ENCODE results near the gene TMEM218. TPM values are rescaled to one million over a fixed set of nuclear protein-coding genes. Genes with fewer than 3 reads are reported as not detected.

Gene TMEM218
- total and polyA plus RNA-seq, 4 donors = 9.9 to 34.7 (median 24.4) TPM

GRCh38 chr11:125153837-125154236, 42.4 kb upstream of the TMEM218 start:
- Histone ChIP-seq H3K4me3 (ENCODE audit: low read length in 2 of 2) (no peak overlapping the region), H3K9me3 (ENCODE audit: control insufficient read depth, low read length) (no peaks in the 10 kb centered on the region), H3K27ac (ENCODE audit: low read depth in 1 of 2, low read length in 2 of 2) (no peak overlapping the region), H3K36me3 (ENCODE audit: control insufficient read depth in 1 of 2, insufficient read depth in 2 of 2, low read length in 1 of 2) (no peaks in the 10 kb centered on the region), H3K27me3 (ENCODE audit: control insufficient read depth in 1 of 2, insufficient read depth in 2 of 2, low read length in 1 of 2) (no peaks in the 10 kb centered on the region), H3K4me1 (ENCODE audit: control insufficient read depth in 1 of 2, insufficient read depth in 2 of 2, low read length in 2 of 2) (no peaks in the 10 kb centered on the region)
- DNase-seq (peak in 1 of 2 donors; percentile 9), ATAC-seq (ENCODE audit: low FRiP score) (no peak)
- WGBS, 2 donors = 88 to 90% methylated on average over 2 of the region's 2 CpGs
- intact Hi-C loops (cut with DNase I) = no loop called here

DNA sequence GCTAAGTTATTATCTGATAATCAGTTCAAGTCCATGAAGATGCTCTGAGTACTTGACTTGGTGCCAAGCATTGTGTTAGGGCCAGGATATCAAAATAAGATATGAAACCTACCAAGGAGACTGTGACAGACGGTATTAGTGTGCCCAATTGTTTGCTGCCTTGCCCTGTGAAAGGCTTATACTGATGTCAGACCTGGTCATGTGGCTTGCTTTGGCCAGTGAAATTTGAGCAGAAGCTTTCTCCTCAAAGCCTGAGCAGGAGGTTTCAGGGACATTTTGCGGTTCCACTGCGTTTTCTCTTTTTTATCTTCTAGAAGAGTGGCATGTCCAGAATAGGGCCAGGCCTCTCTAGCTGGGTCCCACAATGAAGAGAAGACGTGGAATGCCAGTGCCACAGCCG, 37.3 kb upstream of the TMEM218 start:
- 81 to 92% methylated on average over 5 of the region's 5 CpGs for WGBS, 2 donors
- H3K4me1 ChIP-seq (ENCODE audit: control insufficient read depth in 1 of 2, insufficient read depth in 2 of 2, low read length in 2 of 2) = no peaks in the 10 kb centered on the region
- ATAC-seq (ENCODE audit: low FRiP score) (no peak), DNase-seq (no peak)
- no peaks in the 10 kb centered on the region for H3K36me3 ChIP-seq (ENCODE audit: control insufficient read depth in 1 of 2, insufficient read depth in 2 of 2, low read length in 1 of 2)
- intact Hi-C loops (cut with DNase I) = loop anchor here in 1 of 2 donors (10.0 kb wide), 1 partner anchor 184 kb away; no protein-coding TSS in a partner anchor
- no peaks in the 10 kb centered on the region for H3K9me3 ChIP-seq (ENCODE audit: control insufficient read depth, low read length)
- H3K27ac ChIP-seq (ENCODE audit: low read depth in 1 of 2, low read length in 2 of 2) = no peak overlapping the region
- H3K27me3 ChIP-seq (ENCODE audit: control insufficient read depth in 1 of 2, insufficient read depth in 2 of 2, low read length in 1 of 2) = no peaks in the 10 kb centered on the region
- H3K4me3 ChIP-seq (ENCODE audit: low read length in 2 of 2) = no peak overlapping the region

GRCh38 chr11:125148011-125148410, 36.6 kb upstream of the TMEM218 start:
- Histone ChIP-seq H3K27me3 (ENCODE audit: control insufficient read depth in 1 of 2, insufficient read depth in 2 of 2, low read length in 1 of 2) (no peaks in the 10 kb centered on the region), H3K27ac (ENCODE audit: low read depth in 1 of 2, low read length in 2 of 2) (no peak overlapping the region), H3K9me3 (ENCODE audit: control insufficient read depth, low read length) (no peaks in the 10 kb centered on the region), H3K4me1 (ENCODE audit: control insufficient read depth in 1 of 2, insufficient read depth in 2 of 2, low read length in 2 of 2) (no peaks in the 10 kb centered on the region), H3K36me3 (ENCODE audit: control insufficient read depth in 1 of 2, insufficient read depth in 2 of 2, low read length in 1 of 2) (no peaks in the 10 kb centered on the region), H3K4me3 (ENCODE audit: low read length in 2 of 2) (no peak overlapping the region)
- ATAC-seq (ENCODE audit: low FRiP score) (no peak), DNase-seq (no peak)
- intact Hi-C loops (cut with DNase I) = loop anchor here in 1 of 2 donors (10.0 kb wide), 1 partner anchor 183 kb away; no protein-coding TSS in a partner anchor

- no peak for ATAC-seq (ENCODE audit: low FRiP score)
- Histone ChIP-seq H3K27me3 (ENCODE audit: control insufficient read depth in 1 of 2, insufficient read depth in 2 of 2, low read length in 1 of 2) (no peaks in the 10 kb centered on the region), H3K27ac (ENCODE audit: low read depth in 1 of 2, low read length in 2 of 2) (no peak overlapping the region), H3K36me3 (ENCODE audit: control insufficient read depth in 1 of 2, insufficient read depth in 2 of 2, low read length in 1 of 2) (no peaks in the 10 kb centered on the region), H3K9me3 (ENCODE audit: control insufficient read depth, low read length) (no peaks in the 10 kb centered on the region), H3K4me3 (ENCODE audit: low read length in 2 of 2) (no peak overlapping the region), H3K4me1 (ENCODE audit: control insufficient read depth in 1 of 2, insufficient read depth in 2 of 2, low read length in 2 of 2) (no peaks in the 10 kb centered on the region)
- WGBS, 2 donors = 43 to 48% methylated on average over 6 of the region's 6 CpGs
- peak in 1 of 2 donors; percentile 6 for DNase-seq
- intact Hi-C loops (cut with DNase I) = loop anchor here in 1 of 2 donors (10.0 kb wide), 1 partner anchor 182 kb away; no protein-coding TSS in a partner anchor
Measured at GRCh38 chr11:125147280-125147679, 35.9 kb upstream of the TMEM218 start.

DNA sequence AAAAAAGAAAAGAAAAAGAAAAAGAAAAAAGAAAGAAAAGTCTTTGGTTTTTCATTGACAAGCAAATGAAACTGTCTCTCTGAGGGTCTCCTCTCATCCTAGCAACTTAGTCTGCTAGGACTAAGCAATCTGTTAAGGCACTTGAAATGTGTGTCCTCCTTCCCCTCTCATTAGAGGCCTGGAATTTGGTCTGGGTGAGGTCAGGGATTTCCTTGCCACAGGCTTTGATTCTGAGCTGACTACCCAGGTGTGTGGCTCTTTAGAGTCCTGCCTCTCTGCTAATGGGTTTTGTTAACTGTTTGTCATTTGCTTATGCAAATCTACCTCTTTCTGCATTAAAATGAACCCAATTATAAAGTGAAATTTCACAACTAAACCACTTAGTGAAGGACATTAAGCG, 34.8 kb upstream of the TMEM218 start:
- no peak overlapping the region for H3K4me3 ChIP-seq (ENCODE audit: low read length in 2 of 2)
- no peaks in the 10 kb centered on the region for H3K9me3 ChIP-seq (ENCODE audit: control insufficient read depth, low read length)
- H3K4me1 ChIP-seq (ENCODE audit: control insufficient read depth in 1 of 2, insufficient read depth in 2 of 2, low read length in 2 of 2) = no peaks in the 10 kb centered on the region
- H3K36me3 ChIP-seq (ENCODE audit: control insufficient read depth in 1 of 2, insufficient read depth in 2 of 2, low read length in 1 of 2) = no peaks in the 10 kb centered on the region
- ATAC-seq (ENCODE audit: low FRiP score) = no peak
- H3K27ac ChIP-seq (ENCODE audit: low read depth in 1 of 2, low read length in 2 of 2) = no peak overlapping the region
- DNase-seq = no peak
- H3K27me3 ChIP-seq (ENCODE audit: control insufficient read depth in 1 of 2, insufficient read depth in 2 of 2, low read length in 1 of 2) = no peaks in the 10 kb centered on the region
- intact Hi-C loops (cut with DNase I) = loop anchor here in 1 of 2 donors (10.0 kb wide), 1 partner anchor 181 kb away; no protein-coding TSS in a partner anchor
- 96 to 98% methylated on average over 1 of the region's 1 CpG for WGBS, 2 donors

DNA sequence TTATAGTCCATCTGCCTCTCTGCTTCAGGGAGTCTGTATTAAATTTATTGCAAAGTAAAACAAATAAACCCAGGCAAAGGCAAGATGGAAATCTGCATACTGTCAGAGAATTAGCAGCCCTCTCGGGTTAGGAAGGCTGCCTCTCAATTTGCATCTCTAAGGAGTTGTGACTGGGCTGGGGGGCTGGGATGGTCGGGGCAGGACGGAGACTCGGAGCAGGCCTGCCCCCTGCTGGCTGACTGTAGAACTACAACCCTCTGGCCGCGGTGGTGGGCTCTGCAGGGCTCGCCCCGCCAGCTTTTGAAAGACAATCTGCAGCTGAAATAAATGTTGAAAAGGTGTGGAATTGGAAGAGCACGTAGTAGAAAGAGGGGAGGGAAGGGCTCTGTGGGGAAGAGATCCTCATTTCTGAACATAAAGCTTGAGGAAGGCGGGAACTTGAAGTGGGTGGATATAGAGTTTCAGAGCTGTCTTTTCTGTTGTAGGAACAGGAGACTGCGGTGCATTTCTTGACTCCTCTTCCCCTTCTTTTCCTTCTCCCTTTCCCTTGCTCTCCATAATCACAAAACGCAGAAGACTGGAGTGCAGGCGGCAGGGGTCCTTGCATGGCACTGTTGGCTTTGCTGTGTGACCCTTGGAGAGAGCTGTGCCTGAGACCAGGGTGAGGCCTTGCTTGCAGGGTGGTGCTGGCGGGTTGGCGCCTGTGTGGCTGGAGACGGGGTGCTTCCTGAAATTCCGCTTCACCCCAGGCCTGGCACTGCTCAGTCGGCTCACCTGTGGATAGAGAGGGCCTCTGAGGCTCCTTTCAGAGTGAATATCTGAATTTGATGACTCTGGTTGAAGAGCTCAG, 30.5 kb upstream of the TMEM218 start:
- DNase-seq = peak; percentile 57 to 88
- Histone ChIP-seq H3K9me3 (ENCODE audit: control insufficient read depth, low read length) (no peaks in the 10 kb centered on the region), H3K36me3 (ENCODE audit: control insufficient read depth in 1 of 2, insufficient read depth in 2 of 2, low read length in 1 of 2) (no peaks in the 10 kb centered on the region), H3K4me1 (ENCODE audit: control insufficient read depth in 1 of 2, insufficient read depth in 2 of 2, low read length in 2 of 2) (no peaks in the 10 kb centered on the region), H3K27ac (ENCODE audit: low read depth in 1 of 2, low read length in 2 of 2) (no peak overlapping the region), H3K4me3 (ENCODE audit: low read length in 2 of 2) (no peak overlapping the region), H3K27me3 (ENCODE audit: control insufficient read depth in 1 of 2, insufficient read depth in 2 of 2, low read length in 1 of 2) (no peaks in the 10 kb centered on the region)
- WGBS, 2 donors = 46 to 48% methylated on average over 18 of the region's 18 CpGs
- intact Hi-C loops (cut with DNase I) = loop anchor here (5.0 to 10.0 kb wide), 2 partner anchors 177 to 185 kb away; no protein-coding TSS in a partner anchor
- peak; percentile 82 for ATAC-seq (ENCODE audit: low FRiP score)

DNA sequence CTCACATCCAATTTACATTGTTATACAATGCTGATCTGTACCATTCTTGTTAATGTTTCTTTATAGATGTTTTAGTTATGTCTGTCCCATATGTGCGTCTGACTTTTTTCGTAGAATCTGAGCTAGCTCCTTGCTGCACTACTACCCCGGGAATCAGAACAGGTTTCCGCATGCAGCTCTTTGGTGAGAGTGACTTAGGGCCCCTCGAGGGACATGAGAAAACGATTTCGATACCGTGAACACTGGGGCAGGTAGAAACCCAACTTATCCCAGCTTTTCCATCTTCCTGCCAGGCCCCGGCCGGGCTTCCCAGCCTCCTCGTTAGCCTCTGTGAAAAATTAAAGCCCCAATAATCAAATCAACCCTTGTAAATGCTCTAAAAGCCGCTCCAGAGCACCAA, 29.8 kb upstream of the TMEM218 start:
- Histone ChIP-seq H3K27me3 (ENCODE audit: control insufficient read depth in 1 of 2, insufficient read depth in 2 of 2, low read length in 1 of 2) (no peaks in the 10 kb centered on the region), H3K36me3 (ENCODE audit: control insufficient read depth in 1 of 2, insufficient read depth in 2 of 2, low read length in 1 of 2) (no peaks in the 10 kb centered on the region), H3K27ac (ENCODE audit: low read depth in 1 of 2, low read length in 2 of 2) (no peak overlapping the region), H3K4me1 (ENCODE audit: control insufficient read depth in 1 of 2, insufficient read depth in 2 of 2, low read length in 2 of 2) (no peaks in the 10 kb centered on the region), H3K9me3 (ENCODE audit: control insufficient read depth, low read length) (no peaks in the 10 kb centered on the region), H3K4me3 (ENCODE audit: low read length in 2 of 2) (no peak overlapping the region)
- peak in 1 of 2 donors; percentile 36 for DNase-seq
- no peak for ATAC-seq (ENCODE audit: low FRiP score)
- intact Hi-C loops (cut with DNase I) = loop anchor here (5.0 to 10.0 kb wide), 2 partner anchors 176 to 184 kb away; no protein-coding TSS in a partner anchor
- WGBS, 2 donors = 71 to 75% methylated on average over 12 of the region's 12 CpGs

DNA sequence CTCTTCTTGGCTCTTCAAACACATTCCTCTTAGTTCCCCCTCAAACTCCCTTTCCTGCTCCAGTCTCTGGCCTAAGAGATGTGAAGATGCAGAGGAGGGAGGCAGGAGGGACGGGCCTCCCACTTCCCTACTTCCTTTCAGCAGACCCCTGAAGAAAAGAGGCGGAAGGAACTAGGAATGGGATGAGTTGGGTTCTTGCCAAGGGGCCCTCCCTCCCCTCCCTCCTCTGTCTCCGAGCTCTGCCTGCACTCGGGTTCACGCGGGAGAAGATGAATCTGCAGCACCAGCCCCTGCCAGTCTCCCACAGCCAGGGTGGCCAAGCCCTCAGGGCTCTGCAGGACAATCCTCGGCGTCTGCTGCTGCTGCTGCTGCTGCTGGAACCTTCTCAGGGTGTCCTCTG, 28.8 kb upstream of the TMEM218 start:
- no peaks in the 10 kb centered on the region for H3K4me1 ChIP-seq (ENCODE audit: control insufficient read depth in 1 of 2, insufficient read depth in 2 of 2, low read length in 2 of 2)
- H3K4me3 ChIP-seq (ENCODE audit: low read length in 2 of 2) = no peak overlapping the region
- intact Hi-C loops (cut with DNase I) = loop anchor here (5.0 to 10.0 kb wide), 2 partner anchors 175 to 183 kb away; no protein-coding TSS in a partner anchor
- 41 to 63% methylated on average over 8 of the region's 8 CpGs for WGBS, 2 donors
- ATAC-seq (ENCODE audit: low FRiP score) (no peak), DNase-seq (peak in 1 of 2 donors; percentile 46)
- H3K27ac ChIP-seq (ENCODE audit: low read depth in 1 of 2, low read length in 2 of 2) = no peak overlapping the region
- H3K9me3 ChIP-seq (ENCODE audit: control insufficient read depth, low read length) = no peaks in the 10 kb centered on the region
- no peaks in the 10 kb centered on the region for H3K36me3 ChIP-seq (ENCODE audit: control insufficient read depth in 1 of 2, insufficient read depth in 2 of 2, low read length in 1 of 2)
- no peaks in the 10 kb centered on the region for H3K27me3 ChIP-seq (ENCODE audit: control insufficient read depth in 1 of 2, insufficient read depth in 2 of 2, low read length in 1 of 2)

GRCh38 chr11:125139778-125140177, 28.4 kb upstream of the TMEM218 start:
- ATAC-seq (ENCODE audit: low FRiP score) = no peak
- H3K27me3 ChIP-seq (ENCODE audit: control insufficient read depth in 1 of 2, insufficient read depth in 2 of 2, low read length in 1 of 2) = no peaks in the 10 kb centered on the region

More at GRCh38 chr11:125139778-125140177, 28.4 kb upstream of the TMEM218 start:
- H3K4me1 ChIP-seq (ENCODE audit: control insufficient read depth in 1 of 2, insufficient read depth in 2 of 2, low read length in 2 of 2) = no peaks in the 10 kb centered on the region
- no peak overlapping the region for H3K4me3 ChIP-seq (ENCODE audit: low read length in 2 of 2)
- no peaks in the 10 kb centered on the region for H3K36me3 ChIP-seq (ENCODE audit: control insufficient read depth in 1 of 2, insufficient read depth in 2 of 2, low read length in 1 of 2)
- no peak overlapping the region for H3K27ac ChIP-seq (ENCODE audit: low read depth in 1 of 2, low read length in 2 of 2)
- intact Hi-C loops (cut with DNase I) = loop anchor here (5.0 to 10.0 kb wide), 2 partner anchors 175 to 182 kb away; no protein-coding TSS in a partner anchor
- WGBS, 2 donors = 70 to 85% methylated on average over 3 of the region's 3 CpGs
- no peaks in the 10 kb centered on the region for H3K9me3 ChIP-seq (ENCODE audit: control insufficient read depth, low read length)
- no peak for DNase-seq
